ENCODE measurements around the gene SPATA6. TPM values are rescaled to one million over a fixed set of nuclear protein-coding genes. Genes with fewer than 3 reads are reported as not detected.
"Not testable (repeated sequence)": the region's sequence is repeated elsewhere in the genome, so short reads cannot be mapped to it uniquely, and the experiment has no call there.

SPATA6 gene
- total RNA-seq, 2 experiments from 2014 or later: 0.70 to 1.1 TPM

- Mint-ChIP-seq H3K4me3 (no peak overlapping the region), H3K36me3 (no peaks in the 10 kb centered on the region), H3K27me3 (peaks cover 3% of the 10 kb centered on the region), H3K27ac (no peak overlapping the region), H3K9me3 (ENCODE audit: low read depth) (no peaks in the 10 kb centered on the region), H3K4me1 (no peaks in the 10 kb centered on the region)
- DNase-seq (no peak), ATAC-seq (no peak)
- CTCF ChIA-PET: no interaction called here
Measured at GRCh38 chr1:48480504-48480903, 8.5 kb upstream of the SPATA6 start.

- CTCF ChIA-PET; DNase-seq; H3K27ac Mint-ChIP-seq; H3K36me3 Mint-ChIP-seq; H3K9me3 Mint-ChIP-seq (ENCODE audit: low read depth); H3K4me3 Mint-ChIP-seq; H3K4me1 Mint-ChIP-seq; H3K27me3 Mint-ChIP-seq; ATAC-seq: not testable (repeated sequence)
Measured at GRCh38 chr1:48480023-48480422, 8.0 kb upstream of the SPATA6 start.

GRCh38 chr1:48472638-48473037 is 634 bp upstream of the SPATA6 start:
- CTCF ChIA-PET: interaction anchor here (1.0 to 2.1 kb wide), 2 partner anchors 9 to 25 kb away, joined by 3 to 5 read pairs; no protein-coding TSS in a partner anchor
- no peaks in the 10 kb centered on the region for H3K36me3 Mint-ChIP-seq
- peaks cover 23% of the 10 kb centered on the region for H3K27me3 Mint-ChIP-seq
- peaks cover 15% of the 10 kb centered on the region for H3K4me1 Mint-ChIP-seq
- peak overlapping the region; percentile 49 for H3K4me3 Mint-ChIP-seq
- H3K27ac Mint-ChIP-seq: no peak overlapping the region
- DNase-seq: no peak
- no peak for ATAC-seq
- no peaks in the 10 kb centered on the region for H3K9me3 Mint-ChIP-seq (ENCODE audit: low read depth)

GRCh38 chr1:48470950-48471690 is 884 bp downstream of the SPATA6 start:
- H3K9me3 Mint-ChIP-seq (ENCODE audit: low read depth): no peaks in the 10 kb centered on the region
- peaks cover 23% of the 10 kb centered on the region for H3K27me3 Mint-ChIP-seq
- ATAC-seq: no peak
- peaks cover 15% of the 10 kb centered on the region for H3K4me1 Mint-ChIP-seq
- no peak overlapping the region for H3K27ac Mint-ChIP-seq
- H3K4me3 Mint-ChIP-seq: peak overlapping the region; percentile 72
- no peaks in the 10 kb centered on the region for H3K36me3 Mint-ChIP-seq
- DNase-seq: no peak
- CTCF ChIA-PET: interaction anchor here (1.0 kb wide), 1 partner anchor 10 kb away, joined by 3 read pairs; no protein-coding TSS in a partner anchor

GRCh38 chr1:48470481-48470855 is 1.5 kb downstream of the SPATA6 start:
- Mint-ChIP-seq H3K4me3 (peak overlapping the region; percentile 72), H3K4me1 (peaks cover 15% of the 10 kb centered on the region), H3K27ac (no peak overlapping the region), H3K36me3 (no peaks in the 10 kb centered on the region), H3K27me3 (peaks cover 23% of the 10 kb centered on the region), H3K9me3 (ENCODE audit: low read depth) (no peaks in the 10 kb centered on the region)
- DNase-seq (no peak), ATAC-seq (no peak)
- CTCF ChIA-PET: interaction anchor here (0.9 kb wide), 1 partner anchor 27 kb away, joined by 3 read pairs; no protein-coding TSS in a partner anchor

GRCh38 chr1:48469616-48470480 is 2.2 kb downstream of the SPATA6 start:
- no peak for ATAC-seq
- Mint-ChIP-seq H3K4me3 (no peak overlapping the region), H3K27me3 (peaks cover 23% of the 10 kb centered on the region), H3K36me3 (no peaks in the 10 kb centered on the region), H3K27ac (no peak overlapping the region), H3K9me3 (ENCODE audit: low read depth) (no peaks in the 10 kb centered on the region), H3K4me1 (peaks cover 15% of the 10 kb centered on the region)
- DNase-seq: no peak
- CTCF ChIA-PET: interaction anchor here (0.9 kb wide), 1 partner anchor 28 kb away, joined by 3 read pairs; no protein-coding TSS in a partner anchor

- Mint-ChIP-seq H3K9me3 (ENCODE audit: low read depth) (no peaks in the 10 kb centered on the region), H3K4me3 (no peak overlapping the region), H3K27me3 (peaks cover 21% of the 10 kb centered on the region), H3K4me1 (peaks cover 9% of the 10 kb centered on the region), H3K27ac (no peak overlapping the region), H3K36me3 (no peaks in the 10 kb centered on the region)
- DNase-seq (no peak), ATAC-seq (no peak)
- CTCF ChIA-PET: no interaction called here
Measured at GRCh38 chr1:48466594-48466993, 5.4 kb downstream of the SPATA6 start.

GRCh38 chr1:48462716-48463302 is 9.2 kb downstream of the SPATA6 start:
- H3K27me3 Mint-ChIP-seq: no peaks in the 10 kb centered on the region
- ATAC-seq: no peak
- no peak for DNase-seq
- no peaks in the 10 kb centered on the region for H3K9me3 Mint-ChIP-seq (ENCODE audit: low read depth)
- no peak overlapping the region for H3K27ac Mint-ChIP-seq
- H3K4me3 Mint-ChIP-seq: no peak overlapping the region
- no peaks in the 10 kb centered on the region for H3K36me3 Mint-ChIP-seq
- CTCF ChIA-PET: no interaction called here
- no peaks in the 10 kb centered on the region for H3K4me1 Mint-ChIP-seq

- H3K9me3 Mint-ChIP-seq (ENCODE audit: low read depth): peaks cover 1% of the 10 kb centered on the region
- ATAC-seq (no peak), DNase-seq (no peak)
- no peaks in the 10 kb centered on the region for H3K4me1 Mint-ChIP-seq
- no peaks in the 10 kb centered on the region for H3K36me3 Mint-ChIP-seq
- no peaks in the 10 kb centered on the region for H3K27me3 Mint-ChIP-seq
- no peak overlapping the region for H3K27ac Mint-ChIP-seq
- H3K4me3 Mint-ChIP-seq: no peak overlapping the region
- CTCF ChIA-PET: interaction anchor here (1.1 kb wide), 1 partner anchor 47 kb away, joined by 3 read pairs; no protein-coding TSS in a partner anchor
Measured at GRCh38 chr1:48450505-48450904, 21.5 kb downstream of the SPATA6 start.

- DNase-seq (no peak), ATAC-seq (no peak)
- H3K9me3 Mint-ChIP-seq (ENCODE audit: low read depth): peaks cover 3% of the 10 kb centered on the region
- H3K4me1 Mint-ChIP-seq: no peaks in the 10 kb centered on the region
- H3K4me3 Mint-ChIP-seq: no peak overlapping the region
- CTCF ChIA-PET: no interaction called here
- no peaks in the 10 kb centered on the region for H3K36me3 Mint-ChIP-seq
- H3K27me3 Mint-ChIP-seq: no peaks in the 10 kb centered on the region
- no peak overlapping the region for H3K27ac Mint-ChIP-seq
Measured at GRCh38 chr1:48448932-48449331, 23.1 kb downstream of the SPATA6 start.

- ATAC-seq; H3K27ac Mint-ChIP-seq; H3K4me1 Mint-ChIP-seq; H3K27me3 Mint-ChIP-seq; H3K4me3 Mint-ChIP-seq; CTCF ChIA-PET; H3K36me3 Mint-ChIP-seq; DNase-seq; H3K9me3 Mint-ChIP-seq (ENCODE audit: low read depth): not testable (repeated sequence)
Measured at GRCh38 chr1:48444186-48444585, 27.8 kb downstream of the SPATA6 start.

GRCh38 chr1:48442864-48443619 is 29.0 kb downstream of the SPATA6 start:
- CTCF ChIA-PET: no interaction called here
- no peaks in the 10 kb centered on the region for H3K36me3 Mint-ChIP-seq
- H3K4me3 Mint-ChIP-seq: no peak overlapping the region

GRCh38 chr1:48440786-48441185 is 31.2 kb downstream of the SPATA6 start:
- DNase-seq; H3K36me3 Mint-ChIP-seq; H3K4me3 Mint-ChIP-seq; H3K27ac Mint-ChIP-seq; ATAC-seq; H3K4me1 Mint-ChIP-seq; CTCF ChIA-PET; H3K27me3 Mint-ChIP-seq; H3K9me3 Mint-ChIP-seq (ENCODE audit: low read depth): not testable (repeated sequence)

More at GRCh38 chr1:48442864-48443619, 29.0 kb downstream of the SPATA6 start:
- peaks cover 6% of the 10 kb centered on the region for H3K9me3 Mint-ChIP-seq (ENCODE audit: low read depth)
- DNase-seq (no peak), ATAC-seq (no peak)
- H3K27ac Mint-ChIP-seq: no peak overlapping the region
- no peaks in the 10 kb centered on the region for H3K27me3 Mint-ChIP-seq
- no peaks in the 10 kb centered on the region for H3K4me1 Mint-ChIP-seq
